ENCODE data around the gene ANKRD33. TPM values are rescaled to one million over a fixed set of nuclear protein-coding genes. Genes with fewer than 3 reads are reported as not detected.

Gene ANKRD33
- total and polyA plus RNA-seq, 2 of the 13 experiments (the other 11 are each of a cell fraction or from before 2014, with no cell fraction given), result 0.04 TPM; not detected in 1

DNA sequence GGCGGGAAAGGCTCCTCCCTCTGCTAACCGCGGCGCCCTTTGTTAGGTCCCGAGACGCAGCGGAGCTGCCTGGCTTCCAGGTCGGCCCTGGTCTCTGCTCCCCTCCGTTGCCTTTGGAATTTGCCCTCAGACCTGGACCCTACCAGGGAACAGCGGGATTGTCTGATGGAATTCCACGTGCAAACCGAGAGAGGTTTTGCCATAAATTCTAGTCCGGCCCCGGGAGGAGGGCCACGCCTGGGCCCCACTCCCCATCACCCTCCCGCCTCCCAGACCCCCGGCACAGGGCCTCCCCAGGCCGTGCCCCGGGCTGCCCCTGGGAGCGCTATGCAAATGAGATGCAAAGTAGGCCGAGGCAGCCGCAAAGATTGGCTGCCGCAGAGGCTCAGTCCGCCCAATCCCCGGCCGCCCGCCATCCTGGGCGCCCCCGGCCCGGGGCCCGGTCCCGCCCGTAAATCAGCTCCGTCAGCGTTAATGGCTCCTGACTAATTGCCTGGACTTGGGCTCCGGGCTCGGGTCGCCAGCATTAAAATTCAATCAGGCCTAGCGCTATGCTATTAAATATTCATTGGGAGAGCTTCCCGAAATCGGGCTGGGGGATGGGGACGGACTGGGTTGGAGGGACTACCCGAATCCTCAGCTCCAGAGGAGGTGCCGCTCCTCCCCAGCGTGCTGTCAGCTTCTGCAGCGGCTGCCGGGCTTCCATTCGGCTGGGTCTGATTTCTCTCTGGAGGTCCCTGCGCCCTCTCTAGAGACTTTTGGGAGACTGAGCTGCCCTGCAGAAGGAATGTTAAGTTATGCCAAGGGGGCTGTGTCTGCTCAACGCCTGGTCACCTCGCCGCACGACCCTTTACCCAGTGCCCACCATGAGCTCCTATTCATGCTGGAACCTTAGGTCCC is 23.7 kb upstream of the ANKRD33 start (continued):
- TF ChIP-seq, protein P1, sequence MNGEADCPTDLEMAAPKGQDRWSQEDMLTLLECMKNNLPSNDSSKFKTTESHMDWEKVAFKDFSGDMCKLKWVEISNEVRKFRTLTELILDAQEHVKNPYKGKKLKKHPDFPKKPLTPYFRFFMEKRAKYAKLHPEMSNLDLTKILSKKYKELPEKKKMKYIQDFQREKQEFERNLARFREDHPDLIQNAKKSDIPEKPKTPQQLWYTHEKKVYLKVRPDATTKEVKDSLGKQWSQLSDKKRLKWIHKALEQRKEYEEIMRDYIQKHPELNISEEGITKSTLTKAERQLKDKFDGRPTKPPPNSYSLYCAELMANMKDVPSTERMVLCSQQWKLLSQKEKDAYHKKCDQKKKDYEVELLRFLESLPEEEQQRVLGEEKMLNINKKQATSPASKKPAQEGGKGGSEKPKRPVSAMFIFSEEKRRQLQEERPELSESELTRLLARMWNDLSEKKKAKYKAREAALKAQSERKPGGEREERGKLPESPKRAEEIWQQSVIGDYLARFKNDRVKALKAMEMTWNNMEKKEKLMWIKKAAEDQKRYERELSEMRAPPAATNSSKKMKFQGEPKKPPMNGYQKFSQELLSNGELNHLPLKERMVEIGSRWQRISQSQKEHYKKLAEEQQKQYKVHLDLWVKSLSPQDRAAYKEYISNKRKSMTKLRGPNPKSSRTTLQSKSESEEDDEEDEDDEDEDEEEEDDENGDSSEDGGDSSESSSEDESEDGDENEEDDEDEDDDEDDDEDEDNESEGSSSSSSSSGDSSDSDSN (CRISPR knock-in tag; IDR thresholded peaks at IDR 0.05), result peak; percentile 41; the same call in 1 of the 2 replicates
- TF ChIP-seq NR1H2 (CRISPR knock-in tag; IDR thresholded peaks at IDR 0.05; ENCODE audit: borderline replicate concordance, low read depth) (no peak), HNRNPL (IDR thresholded peaks at IDR 0.05; ENCODE audit: low read depth, low read length) (no peak), ZBTB7A (CRISPR knock-in tag; IDR thresholded peaks at IDR 0.05) (0 out of 2 replicates have a peak, but pooled peaks have one; percentile 55), HNF4G (IDR thresholded peaks at IDR 0.05; ENCODE audit: borderline replicate concordance, low read depth, low read length) (peak; percentile 83), HNF4G (CRISPR knock-in tag; IDR thresholded peaks at IDR 0.05; ENCODE audit: borderline replicate concordance, low read depth) (peak; percentile 44; the same call in 1 of the 2 replicates), ZNF883 (CRISPR knock-in tag; IDR thresholded peaks at IDR 0.05; ENCODE audit: not compliant biosample characterization) (no peak), RARG (CRISPR knock-in tag; IDR thresholded peaks at IDR 0.05; ENCODE audit: low read depth) (no peak), LCORL (IDR thresholded peaks at IDR 0.05) (no peak), LCORL (CRISPR knock-in tag; IDR thresholded peaks at IDR 0.05) (peak; percentile 72), NCOR1 (IDR thresholded peaks at IDR 0.05; ENCODE audit: borderline replicate concordance, low read length) (0 out of 2 replicates have a peak, but pooled peaks have one; percentile 43), ZNF720 (CRISPR knock-in tag; IDR thresholded peaks at IDR 0.05) (no peak), ZNF746 (CRISPR knock-in tag; IDR thresholded peaks at IDR 0.05) (no peak), ZBTB3 (CRISPR knock-in tag; IDR thresholded peaks at IDR 0.05; ENCODE audit: borderline replicate concordance, low read depth) (no peak), SAP130 (CRISPR knock-in tag; IDR thresholded peaks at IDR 0.05; ENCODE audit: low read depth) (0 out of 2 replicates have a peak, but pooled peaks have one; percentile 11), CCDC6 (CRISPR knock-in tag; IDR thresholded peaks at IDR 0.05) (0 out of 2 replicates have a peak, but pooled peaks have one; percentile 22)
- TF ChIP-seq, protein P2, sequence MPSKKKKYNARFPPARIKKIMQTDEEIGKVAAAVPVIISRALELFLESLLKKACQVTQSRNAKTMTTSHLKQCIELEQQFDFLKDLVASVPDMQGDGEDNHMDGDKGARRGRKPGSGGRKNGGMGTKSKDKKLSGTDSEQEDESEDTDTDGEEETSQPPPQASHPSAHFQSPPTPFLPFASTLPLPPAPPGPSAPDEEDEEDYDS (CRISPR knock-in tag; IDR thresholded peaks at IDR 0.05), result no peak
- TF ChIP-seq, protein P3, sequence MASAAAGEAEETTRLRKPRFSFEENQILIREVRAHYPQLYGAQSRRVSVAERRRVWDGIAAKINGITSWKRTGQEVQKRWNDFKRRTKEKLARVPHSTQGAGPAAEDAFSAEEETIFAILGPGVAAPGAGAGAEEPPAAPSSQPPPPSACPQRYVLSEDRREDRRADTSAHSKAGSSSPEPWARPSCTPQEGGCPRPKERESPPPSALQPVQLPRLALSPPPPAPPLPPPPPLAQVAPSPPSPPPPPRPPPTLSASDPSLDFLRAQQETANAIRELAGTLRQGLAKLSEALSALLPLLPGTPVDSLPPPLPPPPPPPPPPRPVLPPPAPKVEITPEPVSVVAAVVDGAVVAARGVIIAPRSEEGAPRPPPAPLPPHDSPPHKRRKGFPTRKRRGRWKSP (CRISPR knock-in tag; IDR thresholded peaks at IDR 0.05), result no peak
- TF ChIP-seq, protein P4, sequence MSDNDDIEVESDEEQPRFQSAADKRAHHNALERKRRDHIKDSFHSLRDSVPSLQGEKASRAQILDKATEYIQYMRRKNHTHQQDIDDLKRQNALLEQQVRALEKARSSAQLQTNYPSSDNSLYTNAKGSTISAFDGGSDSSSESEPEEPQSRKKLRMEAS (IDR thresholded peaks at IDR 0.05), result peak; percentile 39; the same call in 1 of the 2 replicates
- TF ChIP-seq, protein P5, sequence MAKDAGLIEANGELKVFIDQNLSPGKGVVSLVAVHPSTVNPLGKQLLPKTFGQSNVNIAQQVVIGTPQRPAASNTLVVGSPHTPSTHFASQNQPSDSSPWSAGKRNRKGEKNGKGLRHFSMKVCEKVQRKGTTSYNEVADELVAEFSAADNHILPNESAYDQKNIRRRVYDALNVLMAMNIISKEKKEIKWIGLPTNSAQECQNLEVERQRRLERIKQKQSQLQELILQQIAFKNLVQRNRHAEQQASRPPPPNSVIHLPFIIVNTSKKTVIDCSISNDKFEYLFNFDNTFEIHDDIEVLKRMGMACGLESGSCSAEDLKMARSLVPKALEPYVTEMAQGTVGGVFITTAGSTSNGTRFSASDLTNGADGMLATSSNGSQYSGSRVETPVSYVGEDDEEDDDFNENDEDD (CRISPR knock-in tag; IDR thresholded peaks at IDR 0.05; ENCODE audit: borderline replicate concordance), result peak; percentile 22; the same call in 1 of the 2 replicates
